RWPE2 (cell line): Measurements from ENCODE around the gene ACHE.

Source experiments
- ATAC-seq: fragments of 200-7000 bp; cut with Tn5 transposase; 3 replicates; pipeline ENCODE4 v1.9.1; 2021; ENCODE audit warnings: low read depth
- DNase-seq: peaks from one replicate; pipeline ENCODE4 v3.0.0-alpha.2; 2020; ENCODE audit warnings: low spot score
- H3K27ac ChIP-seq: fragments of 450-650 bp; 2 replicates; pipeline ENCODE4 v1.5.1; 2017; ENCODE audit warnings: mild to moderate bottlenecking; ENCODE audit not compliant: poor library complexity, severe bottlenecking
- H3K27me3 ChIP-seq: fragments of 250-450 bp; sonication (Bioruptor Pico); 2 replicates; pipeline ENCODE4 v1.5.1; 2021; ENCODE audit warnings: mild to moderate bottlenecking, moderate library complexity; ENCODE audit not compliant: insufficient read depth, poor library complexity, severe bottlenecking
- H3K36me3 ChIP-seq: fragments of 250-450 bp; sonication (Bioruptor Pico); 2 replicates; pipeline ENCODE4 v1.5.1; 2020; ENCODE audit warnings: low read depth, mild to moderate bottlenecking, moderate library complexity
- H3K4me1 ChIP-seq: fragments of 250-450 bp; sonication (Bioruptor Pico); 2 replicates; pipeline ENCODE4 v1.5.1; 2021; ENCODE audit warnings: mild to moderate bottlenecking, moderate library complexity; ENCODE audit not compliant: insufficient read depth, poor library complexity, severe bottlenecking
- H3K4me3 ChIP-seq: fragments of 250-450 bp; sonication (Bioruptor Pico); 2 replicates; pipeline ENCODE4 v1.5.1; 2021; ENCODE audit warnings: mild to moderate bottlenecking, moderate library complexity; ENCODE audit not compliant: severe bottlenecking
- H3K9me3 ChIP-seq: fragments of 250-450 bp; sonication (Bioruptor Pico); 2 replicates; pipeline ENCODE4 v1.5.1; 2021; ENCODE audit warnings: mild to moderate bottlenecking, moderate library complexity; ENCODE audit not compliant: severe bottlenecking
- CTCF ChIP-seq: fragments of 450-650 bp; IDR thresholded peaks from one replicate; pipeline ENCODE4 v1.5.1; 2017; ENCODE audit warnings: mild to moderate bottlenecking, moderate library complexity; ENCODE audit not compliant: poor library complexity, severe bottlenecking

The ACHE gene

GRCh38 chr7:100896732-100897608 is 1.3 kb upstream of the ACHE start:
- no peaks in the 10 kb centered on the region for H3K36me3 ChIP-seq
- H3K27ac ChIP-seq = no peak overlapping the region
- peak overlapping the region; percentile 8 for H3K4me3 ChIP-seq
- DNase-seq = no peak
- H3K4me1 ChIP-seq = no peaks in the 10 kb centered on the region
- H3K27me3 ChIP-seq = peaks cover 23% of the 10 kb centered on the region
- peak; percentile 35; the same call in 1 of the 3 replicates for ATAC-seq
- no peaks in the 10 kb centered on the region for H3K9me3 ChIP-seq
- TF ChIP-seq CTCF = peak; percentile 84

GRCh38 chr7:100895956-100896731 is 456 bp upstream of the ACHE start:
- Histone ChIP-seq H3K36me3 (no peaks in the 10 kb centered on the region), H3K4me1 (peaks cover 8% of the 10 kb centered on the region), H3K27me3 (peaks cover 23% of the 10 kb centered on the region), H3K4me3 (peak overlapping the region; percentile 8), H3K27ac (no peak overlapping the region), H3K9me3 (no peaks in the 10 kb centered on the region)
- no peak for DNase-seq
- no peak for TF ChIP-seq CTCF
- no peak; the same call in 2 of the 3 replicates for ATAC-seq

GRCh38 chr7:100894860-100895700 is 608 bp downstream of the ACHE start:
- peaks cover 13% of the 10 kb centered on the region for H3K4me1 ChIP-seq
- H3K4me3 ChIP-seq = peak overlapping the region; percentile 11
- no peak for DNase-seq
- ATAC-seq = no peak
- TF ChIP-seq CTCF = peak; percentile 90
- H3K36me3 ChIP-seq = no peaks in the 10 kb centered on the region
- H3K9me3 ChIP-seq = no peaks in the 10 kb centered on the region
- H3K27me3 ChIP-seq = peaks cover 23% of the 10 kb centered on the region
- H3K27ac ChIP-seq = no peak overlapping the region

- peaks cover 13% of the 10 kb centered on the region for H3K4me1 ChIP-seq
- no peak overlapping the region for H3K27ac ChIP-seq
- ATAC-seq (no peak), DNase-seq (no peak)
- TF ChIP-seq CTCF = no peak
- H3K4me3 ChIP-seq = no peak overlapping the region
- no peaks in the 10 kb centered on the region for H3K36me3 ChIP-seq
- H3K9me3 ChIP-seq = no peaks in the 10 kb centered on the region
- peaks cover 23% of the 10 kb centered on the region for H3K27me3 ChIP-seq
These were observed 1.6 kb downstream of the ACHE start for GRCh38 chr7:100893910-100894721.
